ENCODE results near the gene CPNE5.

DNA sequence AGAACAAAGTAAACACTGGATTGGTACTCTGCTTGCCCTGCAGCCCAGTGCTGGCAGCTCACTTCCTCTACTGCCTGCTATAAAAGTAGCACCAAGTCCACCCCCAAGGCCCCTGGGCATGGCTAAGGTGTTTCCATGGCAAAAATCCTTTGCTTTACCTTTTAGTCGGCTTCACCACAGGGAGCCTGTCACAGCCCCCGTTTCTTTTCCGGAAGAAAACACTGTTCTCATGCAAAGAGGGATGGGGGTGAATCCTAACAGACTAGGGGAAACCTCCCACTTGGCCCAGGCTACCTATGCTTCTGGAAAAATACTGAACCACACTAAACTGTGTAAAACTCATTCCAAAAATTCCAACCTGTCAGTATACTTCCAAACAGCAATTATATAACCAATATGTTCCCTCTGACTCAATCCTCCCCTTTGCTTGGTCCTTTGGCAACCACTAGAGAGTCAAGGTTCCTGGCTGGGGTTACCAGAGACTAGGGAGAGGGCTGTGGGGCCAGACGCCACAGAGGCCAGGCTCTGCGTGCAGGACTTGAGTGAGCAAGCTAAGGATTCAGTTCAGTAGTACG, 19.2 kb upstream of the CPNE5 start:
- no peak for TF ChIP-seq SIN3A (IDR thresholded peaks at IDR 0.05; ENCODE audit: borderline replicate concordance, insufficient read depth, low read length)
- TF ChIP-seq, protein P1, sequence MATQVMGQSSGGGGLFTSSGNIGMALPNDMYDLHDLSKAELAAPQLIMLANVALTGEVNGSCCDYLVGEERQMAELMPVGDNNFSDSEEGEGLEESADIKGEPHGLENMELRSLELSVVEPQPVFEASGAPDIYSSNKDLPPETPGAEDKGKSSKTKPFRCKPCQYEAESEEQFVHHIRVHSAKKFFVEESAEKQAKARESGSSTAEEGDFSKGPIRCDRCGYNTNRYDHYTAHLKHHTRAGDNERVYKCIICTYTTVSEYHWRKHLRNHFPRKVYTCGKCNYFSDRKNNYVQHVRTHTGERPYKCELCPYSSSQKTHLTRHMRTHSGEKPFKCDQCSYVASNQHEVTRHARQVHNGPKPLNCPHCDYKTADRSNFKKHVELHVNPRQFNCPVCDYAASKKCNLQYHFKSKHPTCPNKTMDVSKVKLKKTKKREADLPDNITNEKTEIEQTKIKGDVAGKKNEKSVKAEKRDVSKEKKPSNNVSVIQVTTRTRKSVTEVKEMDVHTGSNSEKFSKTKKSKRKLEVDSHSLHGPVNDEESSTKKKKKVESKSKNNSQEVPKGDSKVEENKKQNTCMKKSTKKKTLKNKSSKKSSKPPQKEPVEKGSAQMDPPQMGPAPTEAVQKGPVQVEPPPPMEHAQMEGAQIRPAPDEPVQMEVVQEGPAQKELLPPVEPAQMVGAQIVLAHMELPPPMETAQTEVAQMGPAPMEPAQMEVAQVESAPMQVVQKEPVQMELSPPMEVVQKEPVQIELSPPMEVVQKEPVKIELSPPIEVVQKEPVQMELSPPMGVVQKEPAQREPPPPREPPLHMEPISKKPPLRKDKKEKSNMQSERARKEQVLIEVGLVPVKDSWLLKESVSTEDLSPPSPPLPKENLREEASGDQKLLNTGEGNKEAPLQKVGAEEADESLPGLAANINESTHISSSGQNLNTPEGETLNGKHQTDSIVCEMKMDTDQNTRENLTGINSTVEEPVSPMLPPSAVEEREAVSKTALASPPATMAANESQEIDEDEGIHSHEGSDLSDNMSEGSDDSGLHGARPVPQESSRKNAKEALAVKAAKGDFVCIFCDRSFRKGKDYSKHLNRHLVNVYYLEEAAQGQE (IDR thresholded peaks at IDR 0.05; ENCODE audit: insufficient read depth in 1 of 2, low read depth in 2 of 2, low read length in 2 of 2), result no peak
- no peak for TF ChIP-seq POLR2AphosphoS5 (IDR thresholded peaks at IDR 0.05; ENCODE audit: low read depth, low read length)

All from PFSK-1 (cell line).